B cell (primary cell): Measurements from ENCODE around the gene CDK19. TPM values are rescaled to one million over a fixed set of nuclear protein-coding genes. Genes with fewer than 3 reads are reported as not detected.

Experiments used
- ATAC-seq: fragments of 200-7000 bp; cut with Tn5 transposase; one replicate; pipeline ENCODE4 v1.10.0; 2021; ENCODE audit warnings: low read depth, mild to moderate bottlenecking, moderate number of reproducible peaks, moderate library complexity
- CTCF ChIA-PET: fragments of 350-600 bp; sonication (Branson Sonifier 250); formaldehyde crosslinking; loops from one replicate; lab custom pipeline; 2021; ENCODE audit warnings: antibody characterized with exemption, inconsistent platforms; lab: Charles Lee
- POLR2A ChIA-PET: fragments of 350-600 bp; sonication (Branson Sonifier 250); formaldehyde crosslinking; loops from one replicate; lab custom pipeline; 2021; ENCODE audit warnings: antibody characterized with exemption; lab: Charles Lee
- DNase-seq: peaks from one replicate; pipeline ENCODE4 v3.0.0; 2013
- H2AFZ ChIP-seq: 2 replicates; pipeline ENCODE4 v1.6.1; 2012; ENCODE audit warnings: mild to moderate bottlenecking, low read depth, low read length; ENCODE audit not compliant: insufficient read depth, poor library complexity, severe bottlenecking
- H3K27ac ChIP-seq, 2 donors: 1 replicate in 1 of 2; 2 replicates in 1 of 2; pipeline ENCODE4 v1.5.1; 2012 to 2013; ENCODE audit warnings: low read length in 2 of 2, mild to moderate bottlenecking in 2 of 2, moderate library complexity in 1 of 2
- H3K27me3 ChIP-seq, 4 experiments: fragments of 200-600 bp in 1 of 4; sonication (generic) in 1 of 4; replicated peaks in 1 of 4; 1 replicate in 2 of 4; 2 replicates in 2 of 4; pipeline versions ENCODE4 v1.6.1 to v1.7.0; 2013 to 2016; ENCODE audit warnings: low read length in 3 of 4, mild to moderate bottlenecking in 2 of 4, mixed read lengths in 1 of 4, moderate library complexity in 1 of 4; ENCODE audit not compliant: insufficient read depth in 4 of 4, control insufficient read depth in 3 of 4; ENCODE audit errors: control extremely low read depth in 1 of 4
- H3K36me3 ChIP-seq, 2 experiments: replicated peaks in 1 of 2; 1 replicate in 1 of 2; 2 replicates in 1 of 2; pipeline versions ENCODE4 v1.6.1 to v1.7.1; 2013; ENCODE audit warnings: low read length in 1 of 2; ENCODE audit not compliant: insufficient read depth in 2 of 2, control insufficient read depth in 1 of 2; ENCODE audit errors: control extremely low read depth in 1 of 2, extremely low read depth in 1 of 2
- H3K4me1 ChIP-seq, 2 donors: fragments of 200-600 bp in 1 of 2; sonication (generic) in 1 of 2; 1 replicate in 1 of 2; 2 replicates in 1 of 2; pipeline versions ENCODE4 v1.5.1 to v1.6.1; 2013 to 2017; ENCODE audit warnings: low read length in 2 of 2; ENCODE audit not compliant: control insufficient read depth in 2 of 2, insufficient read depth in 2 of 2
- H3K4me2 ChIP-seq: replicated peaks from 2 replicates; pipeline ENCODE3; 2012; ENCODE audit warnings: mild to moderate bottlenecking, low read depth, low read length; ENCODE audit not compliant: poor library complexity, severe bottlenecking
- H3K4me3 ChIP-seq, 5 experiments: fragments of 200-600 bp in 1 of 5; sonication (generic) in 1 of 5; 1 replicate in 3 of 5; 2 replicates in 2 of 5; pipeline versions ENCODE4 v1.5.1 to v1.7.0; 2011 to 2016; ENCODE audit warnings: low read length in 4 of 5, mild to moderate bottlenecking in 4 of 5, low read depth in 2 of 5, control low read depth in 1 of 5, moderate library complexity in 1 of 5; ENCODE audit not compliant: insufficient read depth in 1 of 5; ENCODE audit errors: control extremely low read depth in 1 of 5, extremely low read depth in 1 of 5
- H3K79me2 ChIP-seq: fragments of 200-600 bp; sonication (generic); one replicate; pipeline ENCODE4 v1.6.0; 2016; ENCODE audit warnings: low read length; ENCODE audit not compliant: control insufficient read depth, insufficient read depth
- H3K9ac ChIP-seq: fragments of 200-600 bp; sonication (generic); 2 replicates; pipeline ENCODE4 v1.6.1; 2017; ENCODE audit warnings: mild to moderate bottlenecking, low read length, moderate library complexity
- H3K9me3 ChIP-seq, 3 donors: one replicate each; pipeline versions ENCODE4 v1.6.1 to v1.7.1; 2013; ENCODE audit warnings: low read length in 2 of 3; ENCODE audit not compliant: control insufficient read depth in 2 of 3, insufficient read depth in 1 of 3; ENCODE audit errors: control extremely low read depth in 1 of 3
- H4K20me1 ChIP-seq: 2 replicates; pipeline ENCODE4 v1.6.0; 2012; ENCODE audit warnings: mild to moderate bottlenecking, low read length; ENCODE audit not compliant: insufficient read depth, control insufficient read depth, poor library complexity, severe bottlenecking
- H3K27ac Mint-ChIP-seq: one replicate; pipeline ENCODE4 v1.8.0; 2021; ENCODE audit warnings: mixed read lengths
- H3K27me3 Mint-ChIP-seq: one replicate; pipeline ENCODE4 v1.8.0; 2021; ENCODE audit warnings: mixed read lengths
- H3K4me1 Mint-ChIP-seq: one replicate; pipeline ENCODE4 v1.8.0; 2021; ENCODE audit warnings: mixed read lengths
- H3K4me3 Mint-ChIP-seq: one replicate; pipeline ENCODE4 v1.8.0; 2021; ENCODE audit warnings: mixed read lengths
- H3K9me3 Mint-ChIP-seq: one replicate; pipeline ENCODE4 v1.8.0; 2022; ENCODE audit warnings: mixed read lengths; ENCODE audit not compliant: insufficient read depth
- CTCF ChIP-seq: fragments of 200-600 bp; IDR thresholded peaks from one replicate; pipeline ENCODE4 v1.8.0; 2022; ENCODE audit warnings: antibody characterized with exemption, mild to moderate bottlenecking
- EZH2 ChIP-seq: IDR thresholded peaks from 2 replicates; pipeline ENCODE4 v1.6.1; 2012; ENCODE audit warnings: borderline replicate concordance, low read depth, mild to moderate bottlenecking, moderate library complexity, low read length; ENCODE audit not compliant: insufficient read depth, poor library complexity, severe bottlenecking
- WGBS: methylation state at CpG from one replicate; pipeline ENCODE4 v1.1.5; 2013; ENCODE audit warnings: missing lambda C conversion rate; ENCODE audit not compliant: insufficient coverage; 5-methylcytosine and 5-hydroxymethylcytosine counted together
- intact Hi-C: fragments of 100-400 bp; cut with micrococcal nuclease; formaldehyde crosslinking; loops from one replicate; pipeline ENCODE4 v1.10.0; 2022
- polyA plus RNA-seq: library from polyadenylated mRNA; depleted of rRNA; stranded (reverse); fragments of >200 nt; gene quantifications from 2 replicates; pipeline ENCODE4 v1.2.3, GENCODE V29; 2012
- total RNA-seq, 2 donors: library from RNA; stranded (reverse); fragments of 120-200 nt in 1 of 2; gene quantifications; 1 replicate in 1 of 2; 2 replicates in 1 of 2; pipeline versions ENCODE4 v1.2.3 to v1.2.4, GENCODE V29; 2013 to 2022

Gene CDK19
- total and polyA plus RNA-seq, 2 donors (not counting 1 experiment from before 2014, with no cell fraction given): 8.7 to 44.8 TPM

DNA sequence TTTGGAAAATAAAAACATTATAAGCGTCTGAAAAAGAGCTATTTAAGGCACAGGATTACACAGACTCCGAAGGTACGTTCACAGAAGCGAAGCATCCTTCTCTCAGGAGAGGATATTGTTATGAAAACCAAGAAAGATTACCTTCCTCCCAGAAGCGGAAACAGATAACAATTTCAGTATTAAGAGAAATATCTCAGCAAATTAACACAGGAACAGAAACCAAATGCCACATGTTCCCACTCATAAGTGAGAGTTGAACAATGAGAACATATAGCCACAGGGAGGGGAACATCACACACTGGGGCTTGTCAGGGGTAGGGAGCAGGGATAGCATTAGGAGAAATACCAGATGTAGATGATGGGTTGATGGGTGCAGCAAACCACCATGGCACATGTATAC, 109.7 kb downstream of the CDK19 start:
- intact Hi-C loops: no loop called here
- Mint-ChIP-seq H3K4me3 (no peak overlapping the region), H3K27ac (no peak overlapping the region), H3K4me1 (peaks cover 9% of the 10 kb centered on the region), H3K27me3 (no peaks in the 10 kb centered on the region), H3K9me3 (no peaks in the 10 kb centered on the region)
- Histone ChIP-seq H2AFZ (no peak overlapping the region), H3K4me2 (no peak overlapping the region), H3K27ac (no peak overlapping the region), H3K9ac (no peak overlapping the region), H3K27me3 (no peaks in the 10 kb centered on the region), H3K4me3 (no peak overlapping the region), H3K9me3 (peaks cover 0 to 4% (median 0%) of the 10 kb centered on the region in 3 donors), H3K79me2 (peaks cover 4% of the 10 kb centered on the region), H3K36me3 (peaks cover 0 to 3% of the 10 kb centered on the region in 2 experiments), H4K20me1 (no peaks in the 10 kb centered on the region), H3K4me1 (no peaks in the 10 kb centered on the region)
- WGBS: no CpG with 5 or more reads among the region's 5 CpGs
- ChIA-PET CTCF (interaction anchor here (0.7 kb wide), 1 partner anchor 8 kb away, joined by 5 read pairs; no protein-coding TSS in a partner anchor), POLR2A (no interaction called here)
- DNase-seq (no peak), ATAC-seq (no peak)
- TF ChIP-seq EZH2 (no peak), CTCF (no peak)

DNA sequence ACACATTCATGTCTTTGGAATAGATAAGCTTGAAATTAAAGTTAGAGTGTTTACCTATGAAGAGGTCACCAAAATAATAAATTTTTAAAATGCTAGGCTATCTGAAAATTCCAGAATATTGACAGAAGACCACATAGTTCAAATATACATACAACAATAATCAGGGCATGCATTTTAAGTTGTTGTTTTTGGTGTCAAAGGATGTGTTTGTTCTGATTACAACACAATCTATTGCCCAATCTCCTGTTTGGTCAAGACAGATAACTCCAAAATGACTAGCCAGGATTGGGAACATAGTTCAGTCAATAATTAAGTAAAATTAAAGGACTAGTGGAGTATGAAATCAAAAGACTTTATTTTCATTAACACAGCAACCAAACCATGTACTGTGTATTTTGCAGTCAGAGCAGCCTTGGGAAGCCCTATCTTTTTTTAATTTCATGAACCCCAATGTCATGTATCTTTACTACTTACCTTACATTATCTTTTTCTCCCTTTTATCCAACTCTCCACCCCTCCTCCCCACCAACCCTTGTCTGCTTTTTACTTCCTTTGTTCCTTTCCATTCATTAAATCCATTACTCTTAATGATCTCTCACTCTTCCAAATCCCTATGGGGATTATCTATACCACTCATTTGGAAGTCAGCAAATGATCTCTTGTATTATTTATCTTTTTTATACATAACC, 111.2 kb downstream of the CDK19 start:
- H3K4me3 Mint-ChIP-seq: no peak overlapping the region
- Histone ChIP-seq H3K4me2 (no peak overlapping the region), H3K9ac (no peak overlapping the region), H3K4me3 (no peak overlapping the region), H3K9me3 (peaks cover 0 to 4% (median 0%) of the 10 kb centered on the region in 3 donors), H3K79me2 (peaks cover 7% of the 10 kb centered on the region), H3K36me3 (peaks cover 0 to 3% of the 10 kb centered on the region in 2 experiments), H3K27me3 (no peaks in the 10 kb centered on the region), H4K20me1 (no peaks in the 10 kb centered on the region), H3K27ac (no peak overlapping the region), H3K4me1 (no peaks in the 10 kb centered on the region), H2AFZ (no peak overlapping the region)
- H3K4me1 Mint-ChIP-seq: peaks cover 9% of the 10 kb centered on the region
- H3K27me3 Mint-ChIP-seq: no peaks in the 10 kb centered on the region
- POLR2A ChIA-PET: no interaction called here
- no peak overlapping the region for H3K27ac Mint-ChIP-seq
- DNase-seq: no peak
- ATAC-seq: no peak
- no peaks in the 10 kb centered on the region for H3K9me3 Mint-ChIP-seq
- TF ChIP-seq CTCF: no peak
- TF ChIP-seq EZH2: no peak
- intact Hi-C loops: no loop called here
- CTCF ChIA-PET: no interaction called here
